Suprapubic skin (tissue), 4 donors: ENCODE data around the gene GAPVD1. TPM values are rescaled to one million over a fixed set of nuclear protein-coding genes. Genes with fewer than 3 reads are reported as not detected.

Experiments
- DNase-seq, 2 donors: peaks; one replicate each; pipeline ENCODE4 v3.0.0-alpha.2; 2019; ENCODE audit warnings: low spot score in 2 of 2
- H3K27ac ChIP-seq: fragments of 200-600 bp; sonication (generic); one replicate; pipeline ENCODE4 v1.5.1; 2019
- H3K27me3 ChIP-seq: fragments of 200-600 bp; sonication (generic); one replicate; pipeline ENCODE4 v1.5.1; 2019
- H3K36me3 ChIP-seq: fragments of 200-600 bp; sonication (generic); one replicate; pipeline ENCODE4 v1.5.1; 2019
- H3K4me1 ChIP-seq: fragments of 200-600 bp; sonication (generic); one replicate; pipeline ENCODE4 v1.5.1; 2019
- H3K4me3 ChIP-seq: fragments of 200-600 bp; sonication (generic); one replicate; pipeline ENCODE4 v1.5.1; 2019; ENCODE audit warnings: mild to moderate bottlenecking
- H3K9me3 ChIP-seq: fragments of 200-600 bp; sonication (generic); one replicate; pipeline ENCODE4 v1.5.1; 2019
- EP300 ChIP-seq: sonication (generic); formaldehyde crosslinking; IDR thresholded peaks from one replicate; pipeline ENCODE4 v1.6.1; 2017; ENCODE audit warnings: antibody characterized with exemption
- POLR2A ChIP-seq, 2 donors: fragments of 450-650 bp; IDR thresholded peaks; one replicate each; pipeline ENCODE4 v1.6.1; 2017; ENCODE audit warnings: antibody characterized with exemption in 2 of 2, mild to moderate bottlenecking in 2 of 2, moderate library complexity in 2 of 2
- POLR2AphosphoS5 ChIP-seq, 3 donors: sonication (generic); formaldehyde crosslinking; IDR thresholded peaks; one replicate each; pipeline ENCODE4 v1.6.1; 2017; ENCODE audit warnings: antibody characterized with exemption in 3 of 3
- WGBS: methylation state at CpG from one replicate; pipeline ENCODE4 v1.1.5; 2018; 5-methylcytosine and 5-hydroxymethylcytosine counted together
- total RNA-seq, 4 donors: library from RNA; depleted of rRNA; stranded (reverse); fragments of >200 nt; gene quantifications; one replicate each; pipeline ENCODE4 v1.1.0, GENCODE V29; 2016
- TF ChIP-seq, protein P1 (sequence below), 2 donors: fragments of 200-600 bp in 1 of 2; fragments of 450-650 bp in 1 of 2; sonication (generic) in 1 of 2; IDR thresholded peaks; one replicate each; pipeline ENCODE4 v1.5.1; 2016 to 2019; ENCODE audit warnings: antibody characterized with exemption in 2 of 2, mild to moderate bottlenecking in 1 of 2, moderate library complexity in 1 of 2

Gene GAPVD1
- total RNA-seq, 4 donors from 2014 or later: 49.3 to 87.5 (median 58.7) TPM

DNA sequence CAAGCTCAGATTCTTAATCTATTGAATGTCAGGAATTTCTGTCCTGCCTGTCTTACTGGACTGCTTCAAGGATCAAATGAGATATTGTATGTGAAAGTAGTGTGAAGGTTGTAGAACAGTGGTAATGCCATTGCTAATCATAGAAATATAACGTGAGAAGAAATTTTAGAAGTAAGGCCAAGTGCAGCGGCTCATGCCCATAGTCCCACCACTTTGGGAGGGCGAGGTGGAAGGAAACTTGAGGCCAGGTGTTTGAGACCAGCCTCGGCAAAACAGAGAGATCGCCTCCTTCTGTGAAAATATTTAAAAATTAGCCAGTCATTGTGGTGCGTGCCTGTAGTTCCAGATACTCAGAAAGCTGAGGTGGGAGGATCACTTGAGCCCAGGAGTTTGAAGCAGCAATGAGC lies 15.4 kb upstream of the GAPVD1 start:
- no peak for DNase-seq
- Histone ChIP-seq H3K4me3 (no peak overlapping the region), H3K9me3 (no peaks in the 10 kb centered on the region), H3K4me1 (peaks cover 7% of the 10 kb centered on the region), H3K27me3 (no peaks in the 10 kb centered on the region), H3K27ac (no peak overlapping the region), H3K36me3 (no peaks in the 10 kb centered on the region)
- 85% methylated on average over 6 of the region's 6 CpGs for WGBS
- TF ChIP-seq, protein P1, sequence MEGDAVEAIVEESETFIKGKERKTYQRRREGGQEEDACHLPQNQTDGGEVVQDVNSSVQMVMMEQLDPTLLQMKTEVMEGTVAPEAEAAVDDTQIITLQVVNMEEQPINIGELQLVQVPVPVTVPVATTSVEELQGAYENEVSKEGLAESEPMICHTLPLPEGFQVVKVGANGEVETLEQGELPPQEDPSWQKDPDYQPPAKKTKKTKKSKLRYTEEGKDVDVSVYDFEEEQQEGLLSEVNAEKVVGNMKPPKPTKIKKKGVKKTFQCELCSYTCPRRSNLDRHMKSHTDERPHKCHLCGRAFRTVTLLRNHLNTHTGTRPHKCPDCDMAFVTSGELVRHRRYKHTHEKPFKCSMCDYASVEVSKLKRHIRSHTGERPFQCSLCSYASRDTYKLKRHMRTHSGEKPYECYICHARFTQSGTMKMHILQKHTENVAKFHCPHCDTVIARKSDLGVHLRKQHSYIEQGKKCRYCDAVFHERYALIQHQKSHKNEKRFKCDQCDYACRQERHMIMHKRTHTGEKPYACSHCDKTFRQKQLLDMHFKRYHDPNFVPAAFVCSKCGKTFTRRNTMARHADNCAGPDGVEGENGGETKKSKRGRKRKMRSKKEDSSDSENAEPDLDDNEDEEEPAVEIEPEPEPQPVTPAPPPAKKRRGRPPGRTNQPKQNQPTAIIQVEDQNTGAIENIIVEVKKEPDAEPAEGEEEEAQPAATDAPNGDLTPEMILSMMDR (IDR thresholded peaks at IDR 0.05): no peak
- TF ChIP-seq POLR2AphosphoS5 (IDR thresholded peaks at IDR 0.05) (no peak), EP300 (no peak), POLR2A (IDR thresholded peaks at IDR 0.05) (no peak)

DNA sequence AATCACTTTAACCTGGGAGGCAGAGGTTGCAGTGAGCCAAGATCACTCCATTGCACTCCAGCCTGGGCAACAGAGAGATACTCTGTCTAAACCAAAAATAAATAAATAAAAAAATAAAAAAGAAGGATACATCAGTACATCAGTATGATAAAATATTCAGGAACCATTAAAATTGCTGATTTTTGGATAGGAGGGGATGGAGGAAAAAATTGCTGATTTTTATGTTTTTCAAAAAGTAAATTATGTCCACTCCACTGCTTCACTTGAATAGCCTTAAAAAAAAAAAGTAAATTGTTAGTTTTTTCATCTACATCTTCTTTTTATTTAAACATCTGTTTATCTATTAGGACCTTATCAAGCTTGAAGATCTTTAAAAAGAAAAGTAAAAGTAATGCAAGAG lies 7.4 kb upstream of the GAPVD1 start:
- no peak overlapping the region for H3K4me3 ChIP-seq
- no peaks in the 10 kb centered on the region for H3K9me3 ChIP-seq
- no peak for DNase-seq
- TF ChIP-seq, protein P1 (IDR thresholded peaks at IDR 0.05): no peak
- TF ChIP-seq EP300 (no peak), POLR2A (IDR thresholded peaks at IDR 0.05) (no peak), POLR2AphosphoS5 (IDR thresholded peaks at IDR 0.05) (no peak)
- H3K27ac ChIP-seq: no peak overlapping the region
- no peaks in the 10 kb centered on the region for H3K36me3 ChIP-seq
- no peaks in the 10 kb centered on the region for H3K4me1 ChIP-seq
- H3K27me3 ChIP-seq: no peaks in the 10 kb centered on the region

DNA sequence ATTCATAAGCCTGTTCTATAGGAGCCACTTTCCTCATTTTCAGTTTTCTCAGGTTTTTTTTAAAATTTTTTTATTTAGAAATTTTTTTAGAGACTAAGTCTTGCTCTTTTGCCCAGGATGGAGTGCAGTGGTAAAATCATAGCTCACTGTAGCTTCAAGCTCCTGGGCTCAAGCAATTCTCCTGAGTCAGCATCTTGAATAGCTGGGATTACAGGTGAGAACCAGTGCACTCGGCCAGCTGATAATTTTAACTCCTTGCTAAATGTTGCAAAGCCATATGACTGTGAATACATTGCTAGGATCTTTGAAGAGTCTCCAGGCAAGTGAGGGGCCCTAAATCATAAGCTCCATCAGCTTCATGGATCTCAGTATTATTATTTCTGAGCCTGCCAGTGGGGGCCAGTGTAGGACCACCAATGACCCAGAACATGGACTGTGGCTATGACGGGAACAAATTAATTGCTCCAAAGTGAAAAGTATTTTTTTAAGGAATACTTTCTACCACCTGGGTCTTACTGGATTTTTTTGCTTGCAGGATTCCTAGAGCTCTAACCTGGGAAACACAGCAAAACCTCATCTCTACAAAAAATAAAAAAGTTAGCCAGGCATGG lies 5.7 kb upstream of the GAPVD1 start:
- no peaks in the 10 kb centered on the region for H3K36me3 ChIP-seq
- no peak overlapping the region for H3K4me3 ChIP-seq
- DNase-seq: no peak
- no peaks in the 10 kb centered on the region for H3K9me3 ChIP-seq
- H3K27ac ChIP-seq: no peak overlapping the region
- WGBS: 35% methylated on average over 2 of the region's 2 CpGs
- no peaks in the 10 kb centered on the region for H3K27me3 ChIP-seq
- TF ChIP-seq POLR2AphosphoS5 (IDR thresholded peaks at IDR 0.05) (no peak), POLR2A (IDR thresholded peaks at IDR 0.05) (no peak), EP300 (no peak)
- TF ChIP-seq, protein P1 (IDR thresholded peaks at IDR 0.05): no peak
- no peaks in the 10 kb centered on the region for H3K4me1 ChIP-seq

DNA sequence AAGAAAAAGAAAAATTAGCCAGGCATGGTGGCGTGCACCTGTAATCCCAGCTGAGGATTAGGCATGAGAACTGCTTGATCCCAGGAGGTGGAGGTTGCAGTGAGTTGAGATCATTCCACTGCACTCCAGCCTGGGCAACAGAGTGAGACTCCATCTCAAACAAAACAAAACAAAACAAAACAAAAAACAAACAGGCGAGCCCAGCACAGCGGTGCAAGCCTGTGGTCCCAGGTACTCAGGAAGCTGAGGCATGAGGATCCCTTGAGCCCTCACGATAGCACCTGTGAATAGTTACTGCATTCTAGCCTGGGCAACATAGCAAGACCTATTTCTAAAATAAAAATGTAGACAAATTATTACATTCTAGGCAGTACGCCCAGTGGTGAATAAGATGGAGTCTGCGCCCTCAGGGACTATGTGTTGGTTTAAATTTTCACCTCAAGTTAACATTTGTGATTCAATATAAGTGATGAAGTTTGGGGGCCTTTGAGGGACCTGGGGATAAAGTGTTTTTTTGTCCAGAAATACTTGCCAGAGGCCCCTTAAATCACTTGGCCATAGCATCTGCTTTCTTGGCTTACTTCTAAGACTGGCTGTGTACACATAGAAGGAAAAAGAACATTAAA lies 3.4 kb upstream of the GAPVD1 start:
- H3K27me3 ChIP-seq: no peaks in the 10 kb centered on the region
- no peak overlapping the region for H3K27ac ChIP-seq
- H3K4me1 ChIP-seq: peaks cover 11% of the 10 kb centered on the region
- TF ChIP-seq POLR2A (IDR thresholded peaks at IDR 0.05): no peak
- no peak for TF ChIP-seq EP300
- TF ChIP-seq, protein P1 (IDR thresholded peaks at IDR 0.05): no peak
- TF ChIP-seq POLR2AphosphoS5 (IDR thresholded peaks at IDR 0.05): no peak
- DNase-seq: no peak
- WGBS: 89% methylated on average over 6 of the region's 6 CpGs
- no peak overlapping the region for H3K4me3 ChIP-seq
- H3K9me3 ChIP-seq: no peaks in the 10 kb centered on the region
- H3K36me3 ChIP-seq: no peaks in the 10 kb centered on the region

DNA sequence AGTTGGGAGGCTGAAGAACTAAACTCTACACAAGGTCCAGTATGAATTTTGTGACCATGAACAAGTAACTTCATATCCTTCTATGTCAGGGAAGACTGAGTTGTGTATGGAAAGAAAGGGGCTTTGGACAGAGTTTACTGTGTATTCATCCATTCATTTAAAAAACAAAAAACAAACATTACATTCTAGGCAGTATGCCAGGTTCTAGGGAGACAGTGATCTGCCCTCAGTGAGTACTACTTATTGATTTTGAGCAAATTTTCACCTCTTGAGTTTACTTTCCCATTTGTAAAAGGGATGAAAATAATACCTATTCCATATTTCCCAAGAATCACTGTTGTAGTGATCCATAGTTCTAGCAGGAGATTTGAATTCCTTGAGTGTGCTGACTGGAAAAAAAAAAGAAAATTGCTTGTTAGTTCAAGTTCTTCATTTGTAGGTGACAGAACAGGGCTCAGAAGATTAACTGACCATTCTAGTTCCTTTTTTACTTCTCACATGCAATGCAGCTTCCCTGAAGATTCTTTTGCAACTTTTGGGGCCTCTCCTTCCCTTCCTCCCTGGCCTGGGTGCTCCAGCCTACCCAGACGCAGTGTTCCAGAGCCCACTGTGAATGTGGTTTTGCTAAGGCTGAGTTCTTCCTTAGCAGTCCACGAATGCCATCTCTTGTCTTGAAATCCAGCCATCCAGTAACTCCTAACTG lies 2.6 kb upstream of the GAPVD1 start:
- Histone ChIP-seq H3K9me3 (no peaks in the 10 kb centered on the region), H3K36me3 (no peaks in the 10 kb centered on the region), H3K27ac (no peak overlapping the region), H3K4me3 (no peak overlapping the region), H3K27me3 (no peaks in the 10 kb centered on the region), H3K4me1 (peaks cover 17% of the 10 kb centered on the region)
- TF ChIP-seq, protein P1 (IDR thresholded peaks at IDR 0.05): no peak
- TF ChIP-seq EP300 (no peak), POLR2AphosphoS5 (IDR thresholded peaks at IDR 0.05) (no peak), POLR2A (IDR thresholded peaks at IDR 0.05) (no peak)
- WGBS: 73% methylated on average over 2 of the region's 2 CpGs
- no peak for DNase-seq
